Osteocyte (in vitro differentiated cells): ENCODE measurements around the gene EXOSC2. TPM values are rescaled to one million over a fixed set of nuclear protein-coding genes. Genes with fewer than 3 reads are reported as not detected.

Source experiments
- DNase-seq: peaks from one replicate; pipeline ENCODE4 v3.0.0; 2021; ENCODE audit warnings: mixed read lengths; ENCODE audit not compliant: unreplicated experiment; ENCODE audit errors: extremely low spot score
- H3K27ac Mint-ChIP-seq: one replicate; pipeline ENCODE4 v1.8.0; 2021; ENCODE audit warnings: mild to moderate bottlenecking, mixed read lengths; ENCODE audit not compliant: unreplicated experiment
- H3K27me3 Mint-ChIP-seq: one replicate; pipeline ENCODE4 v1.8.0; 2021; ENCODE audit warnings: mixed read lengths; ENCODE audit not compliant: unreplicated experiment
- H3K36me3 Mint-ChIP-seq: one replicate; pipeline ENCODE4 v1.8.0; 2021; ENCODE audit warnings: mixed read lengths; ENCODE audit not compliant: unreplicated experiment
- H3K4me1 Mint-ChIP-seq: one replicate; pipeline ENCODE4 v1.8.0; 2021; ENCODE audit warnings: mixed read lengths; ENCODE audit not compliant: unreplicated experiment
- H3K4me3 Mint-ChIP-seq: one replicate; pipeline ENCODE4 v1.8.0; 2021; ENCODE audit warnings: mild to moderate bottlenecking, moderate library complexity, mixed read lengths; ENCODE audit not compliant: unreplicated experiment
- H3K9me3 Mint-ChIP-seq: one replicate; pipeline ENCODE4 v1.8.0; 2021; ENCODE audit warnings: mixed read lengths; ENCODE audit not compliant: unreplicated experiment
- CTCF ChIP-seq: fragments of 200-600 bp; sonication (generic); IDR thresholded peaks from 2 replicates; pipeline ENCODE4 v1.5.0; 2021; ENCODE audit warnings: antibody characterized with exemption, mild to moderate bottlenecking, moderate library complexity
- long read RNA-seq: library from polyadenylated mRNA; unstranded; transcript quantifications from one replicate; pipeline ENCODE4 v2.0.0, GENCODE V29; 2021
- total RNA-seq: library from RNA; stranded (reverse); gene quantifications from 2 replicates; pipeline ENCODE4 v1.2.1, GENCODE V29; 2021

The EXOSC2 gene
- total RNA-seq, result 26.1 and 26.2 TPM in 2 replicates
- long read RNA-seq, transcript EXOSC2-204 (9 exons, 2,040 nt), result major isoform, 33 of 40 reads
- long read RNA-seq, partial matches to known transcripts, result 1 of 40 reads
- long read RNA-seq, other reads (novel, unspliced or antisense), result 3 of 40 reads

DNA sequence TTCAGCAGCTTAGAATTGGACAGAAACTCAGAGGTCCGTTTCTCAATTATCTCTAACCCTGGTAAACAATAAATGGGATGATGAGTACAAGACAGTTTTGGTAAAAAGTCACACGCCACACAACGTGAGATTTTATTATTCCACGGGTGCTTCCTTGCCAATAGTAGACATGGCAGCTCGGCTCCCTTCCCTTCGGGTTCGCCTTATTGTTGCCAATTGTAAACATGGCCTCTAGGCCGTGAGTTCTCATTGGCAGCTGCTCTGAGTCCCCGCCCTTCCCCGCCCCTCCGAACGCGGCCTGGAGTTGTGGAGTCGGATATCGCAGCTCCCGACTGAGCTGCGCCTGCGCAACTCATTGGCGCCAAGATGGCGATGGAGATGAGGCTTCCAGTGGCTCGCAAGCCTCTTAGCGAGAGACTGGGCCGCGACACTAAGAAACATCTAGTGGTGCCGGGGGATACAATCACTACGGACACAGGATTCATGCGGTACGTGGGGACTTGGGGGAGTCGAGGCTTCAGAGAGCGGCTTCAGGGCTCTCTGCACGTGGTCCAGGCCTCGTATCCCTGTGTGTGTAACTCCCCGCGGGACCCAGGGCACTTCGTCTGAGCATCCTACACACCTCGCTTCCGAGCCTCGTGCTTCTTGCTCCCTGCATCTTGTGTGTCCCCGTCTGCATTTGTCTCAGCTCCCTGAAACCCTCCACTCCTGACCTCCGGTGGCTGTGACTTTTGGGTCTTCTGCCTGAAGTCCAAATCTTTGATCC is at the start of gene EXOSC2:
Gene EXOSC2 (plus strand): TSS at position 355 of the 766 bp plus-strand sequence. CDS start 12 bp downstream, at position 367.
- DNase-seq, result peak; percentile 97
- Mint-ChIP-seq H3K27me3 (no peaks in the 10 kb centered on the region), H3K36me3 (peaks cover 19% of the 10 kb centered on the region), H3K9me3 (no peaks in the 10 kb centered on the region), H3K4me1 (peaks cover 39% of the 10 kb centered on the region), H3K27ac (peak within 1 kb of the TSS; percentile 93), H3K4me3 (peak within 1 kb of the TSS; percentile 93)
- TF ChIP-seq CTCF, result no peak

DNA sequence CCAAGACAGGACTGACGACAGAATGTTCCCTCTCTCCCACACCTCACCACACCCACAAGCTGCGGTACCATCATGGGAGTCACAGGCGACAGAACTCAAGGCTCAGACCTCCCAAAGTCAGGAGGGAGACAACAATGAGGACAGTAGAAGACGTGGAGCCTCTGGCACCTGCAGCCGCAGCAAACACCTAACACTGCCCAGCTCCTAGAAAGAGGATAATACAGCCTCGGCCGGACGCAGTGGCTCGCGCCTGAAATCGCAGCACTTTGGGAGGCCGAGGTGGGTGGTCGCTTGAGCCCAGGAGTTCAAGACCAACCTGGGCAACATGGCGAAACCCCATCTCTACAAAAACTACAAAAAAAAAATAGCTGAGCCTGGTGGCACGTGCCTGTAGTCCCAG is 42.4 kb upstream of the EXOSC2 start:
- TF ChIP-seq CTCF, result no peak
- H3K27ac Mint-ChIP-seq, result no peak overlapping the region
- no peaks in the 10 kb centered on the region for H3K36me3 Mint-ChIP-seq
- no peak overlapping the region for H3K4me3 Mint-ChIP-seq
- no peak for DNase-seq
- H3K9me3 Mint-ChIP-seq, result peaks cover 2% of the 10 kb centered on the region
- peaks cover 48% of the 10 kb centered on the region for H3K27me3 Mint-ChIP-seq
- no peaks in the 10 kb centered on the region for H3K4me1 Mint-ChIP-seq

DNA sequence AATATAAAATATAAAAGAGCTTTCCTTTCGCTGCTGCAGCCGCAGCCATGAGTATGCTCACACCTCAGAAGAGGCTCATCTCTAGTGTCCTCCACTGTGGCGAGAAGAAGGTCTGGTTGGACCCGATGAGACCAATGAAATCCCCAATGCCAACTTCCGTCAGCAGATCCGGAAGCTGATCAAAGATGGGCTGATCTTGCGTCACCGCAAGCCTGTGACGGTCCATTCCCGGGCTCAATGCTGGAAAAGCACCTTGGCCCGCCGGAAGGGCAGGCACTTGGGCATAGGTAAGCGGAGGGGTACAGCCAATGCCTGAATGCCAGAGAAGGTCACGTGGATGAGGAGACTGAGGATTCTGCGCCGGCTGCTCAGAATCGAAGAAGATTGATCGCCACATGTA is 41.8 kb upstream of the EXOSC2 start:
- Mint-ChIP-seq H3K27ac (no peak overlapping the region), H3K9me3 (no peaks in the 10 kb centered on the region), H3K36me3 (no peaks in the 10 kb centered on the region), H3K27me3 (peaks cover 51% of the 10 kb centered on the region), H3K4me1 (no peaks in the 10 kb centered on the region), H3K4me3 (no peak overlapping the region)
- TF ChIP-seq CTCF, result no peak
- no peak for DNase-seq

- no peak overlapping the region for H3K4me3 Mint-ChIP-seq
Observed at GRCh38 chr9:130654879-130655278, 38.7 kb upstream of the EXOSC2 start.

More at GRCh38 chr9:130654879-130655278, 38.7 kb upstream of the EXOSC2 start:
- Mint-ChIP-seq H3K27ac (no peak overlapping the region), H3K36me3 (no peaks in the 10 kb centered on the region), H3K27me3 (peaks cover 70% of the 10 kb centered on the region), H3K4me1 (peaks cover 3% of the 10 kb centered on the region), H3K9me3 (no peaks in the 10 kb centered on the region)
- no peak for DNase-seq
- no peak for TF ChIP-seq CTCF
